GM12892 (cell line): ENCODE data around the gene WEE1.

Experiments used
- POLR2A ChIP-seq: IDR thresholded peaks from 2 replicates; pipeline ENCODE4 v1.6.1; 2011; ENCODE audit warnings: low read depth, low read length, control low read depth
- TAF1 ChIP-seq: IDR thresholded peaks from 2 replicates; pipeline ENCODE4 v1.6.1; 2011; ENCODE audit warnings: low read depth, mild to moderate bottlenecking, control low read depth, low read length, borderline replicate concordance

DNA sequence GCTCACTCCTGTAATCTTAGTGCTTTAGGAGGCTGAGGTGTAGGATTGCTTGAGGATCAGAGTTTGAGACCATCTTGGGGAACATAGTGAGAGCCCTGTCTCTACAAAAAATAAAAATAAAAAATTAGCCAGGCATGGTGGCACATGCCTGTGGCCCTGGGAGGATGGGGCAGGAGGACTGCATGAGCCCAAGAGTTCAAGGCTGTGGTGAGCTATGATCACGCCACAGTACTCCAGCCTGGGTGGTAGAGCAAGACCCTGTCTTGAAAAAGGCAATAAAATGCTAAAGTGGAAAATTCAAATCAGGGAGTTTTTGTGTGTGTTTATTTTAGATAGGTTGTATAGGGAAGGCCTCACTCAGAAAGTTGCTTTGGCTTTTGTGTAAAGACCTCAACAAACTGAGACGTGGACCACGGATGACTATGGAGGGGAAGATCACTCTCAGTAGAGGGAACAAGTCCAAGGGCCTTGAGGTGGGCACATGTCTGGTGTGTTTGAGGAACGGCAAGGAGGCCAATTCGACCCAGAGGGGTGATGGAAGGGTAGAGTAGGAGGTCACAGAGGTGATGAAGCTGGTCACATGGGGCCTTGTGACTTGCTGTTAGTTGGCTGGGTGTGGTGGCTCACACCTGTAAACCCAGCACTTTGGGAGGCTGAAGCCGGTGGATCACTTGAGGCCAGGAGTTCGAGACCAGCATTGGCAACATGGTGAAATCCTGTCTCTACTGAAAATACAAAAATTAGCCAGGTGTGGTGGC, 35.7 kb downstream of the WEE1 start:
- no peak for TF ChIP-seq POLR2A
- no peak for TF ChIP-seq TAF1
